Tibial nerve (tissue), 4 donors: ENCODE measurements around the gene CARD9. TPM values are rescaled to one million over a fixed set of nuclear protein-coding genes. Genes with fewer than 3 reads are reported as not detected.

Source experiments
- DNase-seq, 2 donors: peaks; one replicate each; pipeline ENCODE4 v3.0.0-alpha.2; 2019; ENCODE audit warnings: low spot score in 2 of 2
- H3K27ac ChIP-seq, 4 donors: fragments of 200-600 bp; sonication (generic) in 3 of 4; one replicate each; pipeline ENCODE4 v1.5.1; 2017 to 2019; ENCODE audit warnings: mild to moderate bottlenecking in 1 of 4
- H3K27me3 ChIP-seq, 2 donors: fragments of 200-600 bp; sonication (generic) in 1 of 2; one replicate each; pipeline versions ENCODE4 v1.5.1 to v1.6.0; 2017 to 2019
- H3K36me3 ChIP-seq, 3 donors: fragments of 200-600 bp; sonication (generic); one replicate each; pipeline ENCODE4 v1.5.1; 2018 to 2019
- H3K4me1 ChIP-seq, 4 donors: fragments of 200-600 bp; sonication (generic) in 3 of 4; one replicate each; pipeline ENCODE4 v1.5.1; 2017 to 2019
- H3K4me3 ChIP-seq, 4 donors: fragments of 200-600 bp; sonication (generic) in 3 of 4; one replicate each; pipeline ENCODE4 v1.5.1; 2017 to 2019; ENCODE audit warnings: mild to moderate bottlenecking in 1 of 4, moderate library complexity in 1 of 4
- H3K9me3 ChIP-seq, 4 donors: fragments of 200-600 bp; sonication (generic) in 3 of 4; one replicate each; pipeline ENCODE4 v1.5.1; 2017 to 2019
- CTCF ChIP-seq, 5 experiments: fragments of 200-600 bp in 3 of 5; fragments of 450-650 bp in 2 of 5; sonication (generic) in 3 of 5; IDR thresholded peaks; one replicate each; pipeline ENCODE4 v1.5.1; 2016 to 2019; ENCODE audit warnings: antibody characterized with exemption in 5 of 5, mild to moderate bottlenecking in 3 of 5, moderate library complexity in 2 of 5
- EP300 ChIP-seq, 2 donors: sonication (generic); formaldehyde crosslinking; IDR thresholded peaks; one replicate each; pipeline ENCODE4 v1.6.1; 2017; ENCODE audit warnings: antibody characterized with exemption in 2 of 2, mild to moderate bottlenecking in 1 of 2
- POLR2A ChIP-seq, 2 donors: fragments of 450-650 bp; IDR thresholded peaks; one replicate each; pipeline ENCODE4 v1.6.1; 2017; ENCODE audit warnings: antibody characterized with exemption in 2 of 2, mild to moderate bottlenecking in 2 of 2, moderate library complexity in 2 of 2
- WGBS, 2 donors: methylation state at CpG; one replicate each; pipeline ENCODE4 v1.1.5; 2018; 5-methylcytosine and 5-hydroxymethylcytosine counted together
- total RNA-seq, 4 donors: library from RNA; depleted of rRNA; stranded (reverse); fragments of >200 nt; gene quantifications; one replicate each; pipeline ENCODE4 v1.1.0, GENCODE V29; 2016

Gene CARD9
- total RNA-seq, 4 donors from 2014 or later = 3.1 to 19.8 (median 3.1) TPM

GRCh38 chr9:136339958-136340310, 33.5 kb downstream of the CARD9 start:
- Histone ChIP-seq H3K27ac (peak overlapping the region in 3 of 4 donors; percentile 46 to 93 (median 91)), H3K4me1 (peaks cover 0 to 75% (median 35%) of the 10 kb centered on the region in 4 donors), H3K36me3 (peaks cover 0 to 58% (median 0%) of the 10 kb centered on the region in 3 donors), H3K27me3 (no peaks in the 10 kb centered on the region), H3K4me3 (no peak overlapping the region), H3K9me3 (no peaks in the 10 kb centered on the region)
- no peak for TF ChIP-seq POLR2A (IDR thresholded peaks at IDR 0.05)
- 57 to 81% methylated on average over 10 of the region's 12 CpGs for WGBS, 2 donors
- DNase-seq = no peak

DNA sequence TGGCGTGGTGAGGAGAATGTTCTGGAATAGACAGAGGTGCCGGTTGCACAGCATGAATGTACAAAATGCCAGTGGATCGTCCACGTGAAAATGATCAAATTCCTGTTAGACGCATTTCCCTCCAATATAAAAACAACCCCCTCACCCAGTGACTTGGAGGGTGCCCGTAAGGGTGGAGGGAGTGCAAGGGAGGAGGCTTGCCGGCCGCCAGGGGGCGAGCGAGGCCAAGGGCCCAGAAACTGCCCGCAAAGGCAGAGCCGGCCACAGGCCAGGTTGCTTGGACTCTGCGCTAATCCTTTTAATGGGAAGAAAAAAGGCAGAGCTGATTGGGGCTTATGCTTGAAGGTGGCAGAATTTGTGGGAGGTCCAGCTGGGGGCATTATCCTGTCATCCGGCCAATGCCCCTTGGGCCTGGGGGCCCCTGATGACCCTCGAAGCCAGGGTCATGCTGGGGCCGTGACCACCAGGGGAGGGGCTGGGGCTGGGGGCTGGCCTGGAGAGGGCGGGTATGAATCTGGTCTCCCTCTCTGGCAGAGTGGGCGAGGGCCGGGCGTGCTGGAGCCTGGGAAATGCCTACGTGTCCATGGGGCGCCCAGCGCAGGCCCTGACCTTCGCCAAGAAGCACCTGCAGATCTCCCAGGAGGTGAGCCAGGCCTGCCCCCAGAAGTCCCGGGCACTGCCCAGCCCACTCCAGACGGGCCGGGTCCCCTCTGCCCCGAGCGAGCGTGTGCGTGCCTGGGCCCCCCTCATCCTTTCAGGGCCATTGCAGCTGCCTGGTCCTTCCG, 34.1 kb downstream of the CARD9 start:
- TF ChIP-seq EP300 (IDR thresholded peaks at IDR 0.05) (no peak), CTCF (IDR thresholded peaks at IDR 0.05) (peak; percentile 73 to 96 (median 93))
- no peak overlapping the region for H3K4me3 ChIP-seq
- H3K4me1 ChIP-seq = peaks cover 0 to 71% (median 33%) of the 10 kb centered on the region in 4 donors
- 46 to 55% methylated on average over 28 to 31 of the region's 32 CpGs for WGBS, 2 donors
- H3K27me3 ChIP-seq = no peaks in the 10 kb centered on the region
- DNase-seq = peak; percentile 48 to 53
- no peaks in the 10 kb centered on the region for H3K9me3 ChIP-seq
- H3K36me3 ChIP-seq = peaks cover 0 to 64% (median 0%) of the 10 kb centered on the region in 3 donors
- peak overlapping the region in 3 of 4 donors; percentile 46 to 93 (median 91) for H3K27ac ChIP-seq

DNA sequence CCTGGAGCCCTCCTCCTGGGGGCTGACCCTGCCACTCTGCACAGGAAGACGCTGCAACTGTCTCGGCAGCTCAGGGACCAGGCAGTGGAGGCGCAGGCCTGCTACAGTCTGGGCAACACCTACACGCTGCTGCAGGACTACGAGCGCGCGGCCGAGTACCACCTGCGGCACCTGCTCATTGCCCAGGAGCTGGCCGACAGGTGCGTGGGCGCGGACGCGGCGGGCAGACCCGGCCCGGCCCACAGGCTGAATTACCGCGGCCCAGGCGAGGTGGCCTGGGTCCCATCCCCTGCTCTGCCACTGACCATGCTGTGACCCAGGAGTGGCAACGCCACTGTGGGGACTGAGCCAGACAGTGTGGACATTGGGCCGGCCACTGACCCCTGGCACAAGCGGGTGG, 35.0 kb downstream of the CARD9 start:
- no peak for DNase-seq
- no peaks in the 10 kb centered on the region for H3K9me3 ChIP-seq
- no peaks in the 10 kb centered on the region for H3K27me3 ChIP-seq
- H3K4me3 ChIP-seq = no peak overlapping the region
- WGBS, 2 donors = 89 to 91% methylated on average over 3 to 18 of the region's 25 CpGs
- H3K27ac ChIP-seq = peak overlapping the region in 2 of 4 donors; percentile 91 to 93
- TF ChIP-seq POLR2A (IDR thresholded peaks at IDR 0.05) (no peak), CTCF (IDR thresholded peaks at IDR 0.05) (no peak), EP300 (IDR thresholded peaks at IDR 0.05) (no peak)
- peaks cover 0 to 69% (median 0%) of the 10 kb centered on the region in 3 donors for H3K36me3 ChIP-seq
- peaks cover 0 to 66% (median 33%) of the 10 kb centered on the region in 4 donors for H3K4me1 ChIP-seq

GRCh38 chr9:136337416-136338395, 35.8 kb downstream of the CARD9 start:
- peak overlapping the region in 1 of 4 donors; percentile 93 for H3K27ac ChIP-seq
- peaks cover 0 to 58% (median 31%) of the 10 kb centered on the region in 4 donors for H3K4me1 ChIP-seq
- WGBS, 2 donors = 75 to 76% methylated on average over 20 to 23 of the region's 43 CpGs
- H3K4me3 ChIP-seq = no peak overlapping the region
- H3K9me3 ChIP-seq = no peaks in the 10 kb centered on the region
- no peak for TF ChIP-seq CTCF (IDR thresholded peaks at IDR 0.05)
- no peak for TF ChIP-seq EP300 (IDR thresholded peaks at IDR 0.05)
- TF ChIP-seq POLR2A (IDR thresholded peaks at IDR 0.05) = no peak
- peaks cover 0 to 75% (median 0%) of the 10 kb centered on the region in 3 donors for H3K36me3 ChIP-seq
- no peaks in the 10 kb centered on the region for H3K27me3 ChIP-seq
- DNase-seq = no peak

GRCh38 chr9:136336881-136337280, 36.6 kb downstream of the CARD9 start:
- H3K27me3 ChIP-seq = no peaks in the 10 kb centered on the region
- 91% methylated on average over 12 of the region's 23 CpGs; no CpG with 5 or more reads in 1 of the 2 donors for WGBS, 2 donors
- peaks cover 0 to 81% (median 0%) of the 10 kb centered on the region in 3 donors for H3K36me3 ChIP-seq
- DNase-seq = no peak
- TF ChIP-seq POLR2A (IDR thresholded peaks at IDR 0.05) = no peak
- no peak for TF ChIP-seq EP300 (IDR thresholded peaks at IDR 0.05)
- TF ChIP-seq CTCF (IDR thresholded peaks at IDR 0.05) = no peak
- H3K4me3 ChIP-seq = no peak overlapping the region
- H3K4me1 ChIP-seq = peaks cover 0 to 54% (median 29%) of the 10 kb centered on the region in 4 donors
- H3K27ac ChIP-seq = peak overlapping the region in 2 of 4 donors; percentile 62 to 80
- H3K9me3 ChIP-seq = no peaks in the 10 kb centered on the region
